Measurements from ENCODE around the gene CALR. TPM values are rescaled to one million over a fixed set of nuclear protein-coding genes. Genes with fewer than 3 reads are reported as not detected.
"Not testable (repeated sequence)": the region's sequence is repeated elsewhere in the genome, so short reads cannot be mapped to it uniquely, and the experiment has no call there.

CALR gene
- total RNA-seq (2014; rRNA removed; shearing (Covaris generic)), result 1,790 and 1,863 TPM in 2 replicates

GRCh38 chr19:12937927-12938778, at the start of gene CALR:
Gene CALR, plus strand, starts transcription at chr19:12938609. Its CDS starts 71 bp downstream, at chr19:12938680.
- DNase-seq (ENCODE audit: low spot score), result peak; percentile 99

GRCh38 chr19:12890299-12890786, 48.1 kb upstream of the CALR start:
- not testable (repeated sequence) for DNase-seq (ENCODE audit: low spot score)

GRCh38 chr19:12890787-12891552, 47.4 kb upstream of the CALR start, which contains the start of gene GCDH:
Gene GCDH, plus strand, starts transcription at chr19:12891160. Its CDS starts 145 bp downstream, at chr19:12891305.
- peak; percentile 99 for DNase-seq (ENCODE audit: low spot score)

DNA sequence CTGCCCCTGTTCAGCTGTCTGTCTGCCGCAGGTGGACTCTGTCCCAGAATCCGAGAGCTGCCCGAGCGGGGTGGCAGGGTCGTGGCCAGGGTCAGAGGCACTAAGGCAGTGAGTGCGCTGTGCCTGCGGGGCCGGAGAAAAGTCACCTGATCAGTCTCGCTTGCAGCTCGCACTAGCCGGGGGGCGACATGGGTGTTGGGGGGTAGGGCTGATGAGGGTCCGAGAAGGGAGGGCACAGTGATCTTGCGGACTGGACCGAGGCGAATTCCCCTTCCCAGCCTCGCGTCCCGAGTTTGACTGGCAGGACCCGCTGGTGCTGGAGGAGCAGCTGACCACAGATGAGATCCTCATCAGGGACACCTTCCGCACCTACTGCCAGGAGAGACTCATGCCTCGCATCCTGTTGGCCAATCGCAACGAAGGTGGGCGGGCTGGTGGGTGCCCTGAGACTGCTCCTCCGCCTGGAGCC, 46.8 kb upstream of the CALR start:
- no peak for DNase-seq (ENCODE audit: low spot score)

- no peak for DNase-seq (ENCODE audit: low spot score)
Measured at GRCh38 chr19:12893582-12893981, 44.8 kb upstream of the CALR start.

DNA sequence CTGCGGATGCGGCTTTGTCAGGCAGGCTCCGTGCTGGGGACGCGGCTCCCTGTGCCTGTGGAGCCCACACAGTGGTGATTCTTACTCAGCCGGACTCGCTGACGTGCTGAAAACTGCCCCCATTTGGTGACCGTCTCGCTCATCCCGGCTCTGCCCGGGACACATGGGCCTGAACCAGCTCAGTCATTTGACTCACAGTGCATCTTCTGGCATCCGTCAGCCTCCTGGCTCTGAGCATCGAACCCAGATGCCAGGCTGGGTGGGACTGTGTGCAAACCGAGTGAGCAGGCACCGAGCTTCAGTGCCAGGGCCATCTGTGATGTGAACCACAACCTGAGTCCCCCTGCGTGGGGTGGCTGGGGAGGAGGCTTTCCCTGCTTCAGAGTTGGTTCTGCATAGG, 41.9 kb upstream of the CALR start:
- DNase-seq (ENCODE audit: low spot score), result no peak

DNA sequence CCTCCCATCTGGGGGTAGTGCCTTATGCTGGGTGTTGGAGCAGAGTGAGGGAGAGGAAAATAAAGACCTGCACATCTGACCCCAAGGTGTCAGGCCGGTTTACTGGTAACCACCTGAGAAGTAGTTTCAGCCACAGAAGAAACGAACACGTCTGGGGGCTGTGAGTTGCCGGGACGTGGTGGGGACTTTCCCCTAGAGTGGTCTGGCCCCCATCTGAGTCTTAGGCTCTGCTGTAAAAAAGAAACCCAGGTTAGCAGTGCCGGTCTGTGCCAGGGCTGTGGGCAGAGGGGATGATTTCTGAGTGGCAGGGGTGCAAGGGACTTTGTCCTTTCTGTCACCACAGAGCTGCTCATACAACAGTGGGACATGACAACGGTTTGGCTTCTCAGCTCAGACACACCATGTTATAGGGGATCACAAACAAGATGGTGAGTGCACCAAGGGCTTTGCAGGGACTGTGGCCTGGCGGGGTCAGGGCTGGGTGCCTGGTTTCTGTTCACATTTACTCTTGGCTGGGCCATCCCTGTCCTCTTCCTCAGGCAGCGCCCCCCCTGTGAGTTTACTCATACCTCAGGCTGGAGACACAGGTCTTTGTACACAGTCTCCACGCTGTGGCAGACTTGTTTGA, 38.4 kb upstream of the CALR start:
- no peak for DNase-seq (ENCODE audit: low spot score)

DNA sequence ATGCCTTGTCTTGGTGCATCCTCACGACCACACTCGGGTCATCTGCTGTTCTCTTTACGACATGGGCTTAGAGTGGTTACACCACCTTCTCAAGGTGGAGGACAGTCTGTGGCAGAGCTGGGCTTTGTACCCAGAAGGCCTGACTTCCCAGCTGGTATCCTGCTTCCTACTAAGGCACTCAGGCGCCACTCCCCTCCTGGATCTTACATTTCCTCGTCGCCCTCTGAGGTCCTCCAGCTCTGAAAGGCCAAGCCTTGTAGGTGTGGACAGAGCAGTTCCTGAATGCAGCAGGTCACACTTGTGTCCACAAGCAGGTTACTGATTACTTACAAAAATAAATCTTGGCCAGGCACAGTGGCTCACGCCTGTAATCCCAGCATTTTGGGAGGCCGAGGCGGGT, 31.2 kb upstream of the CALR start:
- DNase-seq (ENCODE audit: low spot score), result no peak

GRCh38 chr19:12912571-12912970, 25.8 kb upstream of the CALR start:
- DNase-seq (ENCODE audit: low spot score), result no peak

DNA sequence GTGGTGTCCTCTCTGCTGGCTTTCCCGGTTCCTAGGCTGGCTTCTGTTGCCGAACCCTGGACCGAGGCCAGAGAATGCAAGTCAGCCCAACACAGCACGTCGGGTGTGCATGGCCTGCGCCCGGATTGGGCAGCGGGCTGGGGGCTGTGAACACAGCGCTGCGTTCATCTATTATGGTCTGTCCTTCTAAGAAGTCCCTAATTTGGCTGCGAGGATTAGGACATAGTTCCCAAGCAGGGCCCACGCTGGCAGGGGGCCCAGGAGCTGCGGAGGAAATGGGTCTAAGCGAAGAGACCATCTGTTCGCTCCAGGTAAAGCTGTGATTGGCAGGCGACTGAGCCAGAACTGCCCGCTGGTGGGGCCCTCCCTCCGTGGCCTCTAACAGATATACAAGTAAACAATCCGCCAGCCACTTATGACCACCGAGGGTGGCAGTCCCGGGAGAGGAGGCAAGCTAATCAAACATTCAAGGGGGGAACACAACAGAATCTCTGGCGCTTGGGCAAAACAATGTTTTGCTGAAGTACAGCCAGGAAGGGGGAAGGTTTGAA, 25.3 kb upstream of the CALR start:
- no peak for DNase-seq (ENCODE audit: low spot score)

DNA sequence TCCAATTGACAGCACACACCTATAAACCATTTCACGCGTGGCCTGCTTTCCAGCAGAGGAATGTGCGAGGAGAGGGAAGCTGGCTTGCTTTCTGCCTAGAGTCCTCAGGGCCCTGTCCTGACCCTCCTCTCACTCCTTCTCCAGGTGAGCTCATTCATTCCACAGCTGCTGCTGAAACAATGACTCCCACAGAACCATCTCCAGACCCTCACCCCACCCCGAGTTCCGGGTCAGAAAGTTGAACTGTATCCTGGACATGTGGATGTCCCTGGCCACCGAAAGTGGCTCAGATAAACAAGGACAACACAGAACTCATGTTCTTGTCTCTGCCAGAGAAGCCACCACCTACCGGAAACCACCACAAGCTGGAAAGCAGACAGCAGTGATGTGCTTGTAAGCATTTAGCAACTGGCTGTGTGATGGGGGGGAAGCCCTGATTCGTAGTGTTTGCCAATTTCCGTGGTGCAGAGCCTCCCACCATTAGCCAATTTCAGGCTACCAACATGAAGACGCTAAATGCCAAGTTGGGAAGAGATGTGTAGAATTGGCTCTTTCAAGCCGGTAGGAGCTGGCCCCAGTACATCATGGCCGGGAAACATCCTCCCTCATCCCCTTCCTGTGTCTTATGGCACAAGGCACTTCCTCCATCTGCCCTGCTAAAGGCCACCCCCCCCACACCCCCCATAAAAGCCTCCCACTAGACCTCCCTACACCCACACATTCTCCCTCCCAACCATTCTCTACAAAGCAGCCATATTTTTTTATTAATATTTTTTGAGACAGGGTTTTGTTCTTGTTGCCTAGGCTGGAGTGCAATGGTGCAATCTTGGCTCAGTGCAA, 24.3 kb upstream of the CALR start:
- DNase-seq (ENCODE audit: low spot score), result no peak

GRCh38 chr19:12915860-12916259, 22.5 kb upstream of the CALR start:
- DNase-seq (ENCODE audit: low spot score), result not testable (repeated sequence)

DNA sequence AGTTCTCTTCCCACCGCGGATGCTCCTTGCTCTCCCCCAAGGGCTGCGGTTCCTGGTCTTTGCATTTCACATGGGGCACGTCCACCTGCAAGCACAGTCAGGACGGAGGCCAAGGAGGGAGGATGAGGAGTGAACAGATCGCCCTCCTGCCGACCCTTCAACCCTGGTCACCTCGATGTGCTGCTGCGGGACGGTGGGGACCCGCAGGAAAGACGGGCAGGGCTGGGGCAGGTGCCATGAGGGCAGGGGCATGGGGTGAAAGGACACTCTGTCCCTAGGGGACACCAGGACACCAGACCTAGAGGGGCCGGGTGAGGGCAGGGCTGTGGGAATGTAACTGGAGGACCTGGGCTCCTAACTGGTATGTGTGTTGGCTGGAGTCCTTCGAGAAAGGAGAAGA, 20.2 kb upstream of the CALR start:
- DNase-seq (ENCODE audit: low spot score), result no peak

DNA sequence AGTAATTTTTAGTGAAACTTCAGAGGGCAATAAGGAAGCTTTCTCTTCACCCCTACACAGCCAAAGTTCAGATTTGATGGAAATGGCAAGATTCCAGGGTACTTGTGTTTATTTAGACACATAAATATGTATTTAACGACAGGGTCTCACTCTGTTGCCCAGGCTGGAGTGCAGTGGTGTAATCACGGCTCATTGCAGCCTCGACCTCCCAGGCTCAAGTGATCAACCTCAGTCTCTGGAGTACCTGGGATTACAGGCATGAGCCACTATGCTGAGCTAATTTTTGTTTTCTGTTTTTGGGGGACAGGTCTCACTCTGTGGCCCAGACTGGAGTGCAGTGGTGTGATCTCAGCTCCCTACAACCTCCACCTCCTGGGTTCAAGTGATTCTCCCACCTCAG, 17.4 kb upstream of the CALR start:
- DNase-seq (ENCODE audit: low spot score), result no peak

GRCh38 chr19:12922959-12923358, 15.4 kb upstream of the CALR start:
- DNase-seq (ENCODE audit: low spot score), result no peak

DNA sequence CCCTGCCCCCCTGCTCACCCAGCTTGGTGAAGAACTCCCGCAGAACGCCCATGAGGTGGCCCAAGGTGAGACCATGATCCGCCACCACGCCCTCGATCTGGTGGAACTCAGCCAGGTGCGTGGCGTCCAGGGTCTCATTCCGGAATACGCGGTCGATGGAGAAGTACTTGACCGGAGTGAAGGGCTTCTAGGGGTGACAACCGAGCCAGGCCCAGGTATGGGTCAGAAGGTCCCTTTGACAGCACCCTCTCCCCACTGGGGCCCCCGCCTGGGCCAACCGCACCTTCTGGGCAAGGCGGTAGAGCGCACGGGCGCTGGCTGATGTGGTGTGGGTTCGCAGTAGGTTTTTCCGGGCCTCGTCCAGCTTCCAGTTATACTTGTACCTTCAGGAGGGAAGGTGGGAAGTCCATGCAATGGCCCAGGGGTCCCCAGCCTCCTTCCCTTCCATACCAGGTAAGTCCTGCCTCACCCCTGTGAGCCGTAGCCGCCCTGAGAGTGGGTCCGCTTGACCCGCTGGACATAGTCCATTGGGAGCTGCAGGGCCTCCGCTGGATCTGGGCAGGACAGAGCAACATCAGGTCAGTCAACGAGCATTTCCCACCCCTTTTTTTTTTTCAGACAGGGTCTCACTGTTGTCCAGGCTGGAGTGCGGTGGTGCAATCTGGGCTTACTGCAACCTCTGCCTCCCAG, 13.6 kb upstream of the CALR start:
- no peak for DNase-seq (ENCODE audit: low spot score)

DNA sequence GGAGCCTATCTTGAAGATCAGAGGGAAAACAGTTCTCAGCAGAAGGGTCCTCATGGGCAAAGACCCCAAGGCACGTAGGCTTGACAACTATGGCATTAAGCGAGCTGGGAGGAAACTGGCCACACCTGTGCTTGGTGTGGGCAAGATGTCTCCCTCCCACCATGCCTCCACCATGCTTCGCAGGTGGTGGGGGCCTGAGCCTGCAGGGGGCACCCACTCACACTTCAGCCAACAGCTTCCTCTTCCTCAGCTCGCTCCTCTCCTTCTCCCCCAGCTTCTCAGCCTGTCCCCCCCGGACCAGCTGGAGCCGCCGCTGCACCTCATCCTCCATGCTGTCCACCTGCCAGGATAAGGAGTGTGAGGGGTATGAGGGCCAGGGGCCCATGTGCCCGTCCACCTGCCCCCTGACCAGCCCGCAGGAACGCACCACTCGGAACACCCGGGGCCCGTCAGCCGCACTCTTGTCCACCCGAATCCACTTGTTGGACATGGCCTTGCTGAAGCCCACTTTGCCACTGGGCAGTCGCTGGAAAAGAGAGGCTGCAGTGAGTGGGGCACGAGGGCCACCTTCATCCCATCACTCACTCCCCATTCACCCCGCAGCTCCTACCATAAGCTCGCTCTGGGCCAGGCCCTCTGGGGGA, 8.3 kb upstream of the CALR start:
- no peak for DNase-seq (ENCODE audit: low spot score)

- no peak for DNase-seq (ENCODE audit: low spot score)
Measured at GRCh38 chr19:12932392-12933286, 5.8 kb upstream of the CALR start.
